Thyroid gland (tissue), 4 donors: ENCODE measurements around the gene PFKFB2. TPM values are rescaled to one million over a fixed set of nuclear protein-coding genes. Genes with fewer than 3 reads are reported as not detected.

Source experiments
- DNase-seq, 2 donors: peaks; one replicate each; pipeline ENCODE4 v3.0.0-alpha.2; 2019
- H3K27ac ChIP-seq, 3 donors: fragments of 200-600 bp; sonication (generic); 1 replicate in 2 of 3; 2 replicates in 1 of 3; pipeline ENCODE4 v1.5.1; 2016 to 2019; ENCODE audit warnings: mild to moderate bottlenecking in 1 of 3, moderate library complexity in 1 of 3
- H3K27me3 ChIP-seq: fragments of 200-600 bp; sonication (generic); one replicate; pipeline ENCODE4 v1.5.1; 2019
- H3K36me3 ChIP-seq, 2 donors: fragments of 200-600 bp; sonication (generic); one replicate each; pipeline ENCODE4 v1.5.1; 2016 to 2019
- H3K4me1 ChIP-seq, 2 donors: fragments of 200-600 bp; sonication (generic); one replicate each; pipeline ENCODE4 v1.5.1; 2017 to 2019
- H3K4me3 ChIP-seq, 3 donors: fragments of 200-600 bp; sonication (generic); replicated peaks in 1 of 3; 1 replicate in 2 of 3; 2 replicates in 1 of 3; pipeline ENCODE4 v1.5.1; 2016; ENCODE audit warnings: mild to moderate bottlenecking in 1 of 3
- H3K9me3 ChIP-seq: fragments of 200-600 bp; sonication (generic); one replicate; pipeline ENCODE4 v1.5.1; 2017
- CTCF ChIP-seq, 6 experiments: fragments of 200-600 bp in 3 of 6; fragments of 450-650 bp in 3 of 6; sonication (generic) in 3 of 6; IDR thresholded peaks; one replicate each; pipeline ENCODE4 v1.5.1; 2016 to 2019; ENCODE audit warnings: antibody characterized with exemption in 6 of 6, mild to moderate bottlenecking in 2 of 6, inconsistent platforms in 1 of 6, moderate library complexity in 1 of 6
- POLR2A ChIP-seq, 2 donors: fragments of 450-650 bp; IDR thresholded peaks; one replicate each; pipeline ENCODE4 v1.6.1; 2017; ENCODE audit warnings: antibody characterized with exemption in 2 of 2, mild to moderate bottlenecking in 2 of 2, moderate library complexity in 1 of 2
- WGBS, 2 donors: methylation state at CpG; one replicate each; pipeline ENCODE4 v1.1.5; 2017; 5-methylcytosine and 5-hydroxymethylcytosine counted together
- intact Hi-C: fragments of 100-400 bp; cut with DNase I; formaldehyde crosslinking; loops from one replicate; pipeline ENCODE4 v1.15.1; 2023
- total RNA-seq, 4 donors: library from RNA; depleted of rRNA; stranded (reverse); fragments of >200 nt; gene quantifications; one replicate each; pipeline ENCODE4 v1.2.3, GENCODE V29; 2016

Gene PFKFB2
- total RNA-seq, 4 donors from 2014 or later = 87.7 to 191 (median 110) TPM

- TF ChIP-seq CTCF (IDR thresholded peaks at IDR 0.05) (no peak), POLR2A (IDR thresholded peaks at IDR 0.05) (no peak)
- H3K27ac ChIP-seq = no peak overlapping the region
- H3K9me3 ChIP-seq = no peaks in the 10 kb centered on the region
- no peak for DNase-seq
- no peaks in the 10 kb centered on the region for H3K27me3 ChIP-seq
- intact Hi-C loops = no loop called here
- no peaks in the 10 kb centered on the region for H3K36me3 ChIP-seq
- no peak overlapping the region for H3K4me3 ChIP-seq
- H3K4me1 ChIP-seq = no peaks in the 10 kb centered on the region
- WGBS, 2 donors = 95 to 96% methylated on average over 17 of the region's 17 CpGs
Observed at GRCh38 chr1:207089627-207090355, 36.7 kb downstream of the PFKFB2 start.

GRCh38 chr1:207091200-207091908 lies 38.3 kb downstream of the PFKFB2 start:
- no peak overlapping the region for H3K27ac ChIP-seq
- intact Hi-C loops = no loop called here
- H3K27me3 ChIP-seq = no peaks in the 10 kb centered on the region
- no peak overlapping the region for H3K4me3 ChIP-seq
- no peaks in the 10 kb centered on the region for H3K9me3 ChIP-seq
- TF ChIP-seq CTCF (IDR thresholded peaks at IDR 0.05) (no peak), POLR2A (IDR thresholded peaks at IDR 0.05) (no peak)
- H3K4me1 ChIP-seq = no peaks in the 10 kb centered on the region
- DNase-seq = no peak
- WGBS, 2 donors = 70 to 73% methylated on average over 4 of the region's 4 CpGs
- H3K36me3 ChIP-seq = no peaks in the 10 kb centered on the region

GRCh38 chr1:207093944-207094343 lies 40.9 kb downstream of the PFKFB2 start:
- TF ChIP-seq CTCF (IDR thresholded peaks at IDR 0.05) (no peak), POLR2A (IDR thresholded peaks at IDR 0.05) (no peak)

GRCh38 chr1:207097871-207098324 lies 44.8 kb downstream of the PFKFB2 start:
- Histone ChIP-seq H3K36me3 (no peaks in the 10 kb centered on the region), H3K27me3 (no peaks in the 10 kb centered on the region), H3K9me3 (no peaks in the 10 kb centered on the region), H3K4me1 (no peaks in the 10 kb centered on the region), H3K4me3 (no peak overlapping the region), H3K27ac (no peak overlapping the region)
- no peak for DNase-seq
- intact Hi-C loops = no loop called here
- 97 to 99% methylated on average over 3 of the region's 3 CpGs for WGBS, 2 donors
- TF ChIP-seq CTCF (IDR thresholded peaks at IDR 0.05) (no peak), POLR2A (IDR thresholded peaks at IDR 0.05) (no peak)

More at GRCh38 chr1:207093944-207094343, 40.9 kb downstream of the PFKFB2 start:
- Histone ChIP-seq H3K4me3 (no peak overlapping the region), H3K27ac (no peak overlapping the region), H3K4me1 (no peaks in the 10 kb centered on the region), H3K36me3 (no peaks in the 10 kb centered on the region), H3K9me3 (no peaks in the 10 kb centered on the region), H3K27me3 (no peaks in the 10 kb centered on the region)
- DNase-seq = no peak
- WGBS, 2 donors = 63 to 67% methylated on average over 2 of the region's 2 CpGs
- intact Hi-C loops = no loop called here

- DNase-seq = no peak
- TF ChIP-seq CTCF (IDR thresholded peaks at IDR 0.05) (no peak), POLR2A (IDR thresholded peaks at IDR 0.05) (no peak)
- H3K27ac ChIP-seq = no peak overlapping the region
- no peak overlapping the region for H3K4me3 ChIP-seq
- intact Hi-C loops = no loop called here
- no peaks in the 10 kb centered on the region for H3K9me3 ChIP-seq
- H3K4me1 ChIP-seq = no peaks in the 10 kb centered on the region
- WGBS, 2 donors = 85 to 88% methylated on average over 1 of the region's 1 CpG
- no peaks in the 10 kb centered on the region for H3K27me3 ChIP-seq
- no peaks in the 10 kb centered on the region for H3K36me3 ChIP-seq
Observed at GRCh38 chr1:207101720-207102119, 48.6 kb downstream of the PFKFB2 start.
